DOHH2 (cell line): ENCODE data around the gene SRSF2.
"Not testable (repeated sequence)": the region's sequence is repeated elsewhere in the genome, so short reads cannot be mapped to it uniquely, and the experiment has no call there.

Experiments used
- H3F3A ChIP-seq: fragments of 200-600 bp; sonication (generic), shearing (Covaris generic); 2 replicates; pipeline ENCODE4 v1.6.0; 2016; ENCODE audit warnings: antibody characterized with exemption, mild to moderate bottlenecking; ENCODE audit not compliant: control insufficient read depth, insufficient read depth
- H3K27ac ChIP-seq: fragments of 200-600 bp; sonication (generic); 2 replicates; pipeline ENCODE4 v1.5.1; 2014; ENCODE audit warnings: low read depth, mild to moderate bottlenecking, low read length, moderate library complexity
- H3K27me3 ChIP-seq: fragments of 200-600 bp; sonication (generic); 2 replicates; pipeline ENCODE4 v1.6.1; 2014; ENCODE audit warnings: mild to moderate bottlenecking, low read length, mixed read lengths; ENCODE audit not compliant: control insufficient read depth
- H3K36me3 ChIP-seq: fragments of 200-600 bp; sonication (generic); 2 replicates; pipeline ENCODE4 v1.6.1; 2014; ENCODE audit warnings: mild to moderate bottlenecking, low read length, moderate library complexity, mixed read lengths; ENCODE audit not compliant: control insufficient read depth
- H3K4me1 ChIP-seq: fragments of 200-600 bp; sonication (generic); 2 replicates; pipeline ENCODE4 v1.6.1; 2014; ENCODE audit warnings: mild to moderate bottlenecking, low read length, mixed read lengths; ENCODE audit not compliant: control insufficient read depth
- H3K4me2 ChIP-seq: fragments of 200-600 bp; sonication (generic); 2 replicates; pipeline ENCODE4 v1.6.0; 2014; ENCODE audit warnings: mild to moderate bottlenecking, low read length, moderate library complexity
- H3K4me3 ChIP-seq: fragments of 200-600 bp; sonication (generic); 2 replicates; pipeline ENCODE4 v1.5.1; 2014; ENCODE audit warnings: mild to moderate bottlenecking, low read length, mixed read lengths
- H3K79me2 ChIP-seq: fragments of 200-600 bp; sonication (generic); 2 replicates; pipeline ENCODE4 v1.6.1; 2014; ENCODE audit warnings: mild to moderate bottlenecking, low read length, mixed read lengths; ENCODE audit not compliant: control insufficient read depth
- H3K9me2 ChIP-seq: fragments of 200-600 bp; sonication (generic); replicated peaks from 2 replicates; pipeline ENCODE4 v1.6.1; 2014; ENCODE audit warnings: mild to moderate bottlenecking, low read length, mixed read lengths; ENCODE audit not compliant: control insufficient read depth
- H3K9me3 ChIP-seq: fragments of 200-600 bp; sonication (generic); 2 replicates; pipeline ENCODE4 v1.6.1; 2014; ENCODE audit warnings: antibody characterized with exemption, low read length, mixed read lengths; ENCODE audit not compliant: control insufficient read depth, insufficient read depth
- H4K20me1 ChIP-seq: fragments of 200-600 bp; sonication (generic); 2 replicates; pipeline ENCODE4 v1.6.0; 2014; ENCODE audit warnings: low read depth, mild to moderate bottlenecking, antibody characterized with exemption, low read length, moderate library complexity; ENCODE audit not compliant: control insufficient read depth, insufficient read depth
- EZH2phosphoT487 ChIP-seq: fragments of 200-600 bp; sonication (generic); IDR thresholded peaks from 2 replicates; pipeline ENCODE4 v1.6.1; 2017; ENCODE audit warnings: borderline replicate concordance, mild to moderate bottlenecking, antibody characterized with exemption, low read length, moderate library complexity, mixed read lengths
- TF ChIP-seq, protein P1 (sequence below): fragments of 200-600 bp; sonication (generic); IDR thresholded peaks from one replicate; pipeline ENCODE4 v1.5.1; 2014; ENCODE audit warnings: antibody characterized with exemption, mild to moderate bottlenecking, low read depth, low read length; ENCODE audit not compliant: poor library complexity, severe bottlenecking

Gene SRSF2

DNA sequence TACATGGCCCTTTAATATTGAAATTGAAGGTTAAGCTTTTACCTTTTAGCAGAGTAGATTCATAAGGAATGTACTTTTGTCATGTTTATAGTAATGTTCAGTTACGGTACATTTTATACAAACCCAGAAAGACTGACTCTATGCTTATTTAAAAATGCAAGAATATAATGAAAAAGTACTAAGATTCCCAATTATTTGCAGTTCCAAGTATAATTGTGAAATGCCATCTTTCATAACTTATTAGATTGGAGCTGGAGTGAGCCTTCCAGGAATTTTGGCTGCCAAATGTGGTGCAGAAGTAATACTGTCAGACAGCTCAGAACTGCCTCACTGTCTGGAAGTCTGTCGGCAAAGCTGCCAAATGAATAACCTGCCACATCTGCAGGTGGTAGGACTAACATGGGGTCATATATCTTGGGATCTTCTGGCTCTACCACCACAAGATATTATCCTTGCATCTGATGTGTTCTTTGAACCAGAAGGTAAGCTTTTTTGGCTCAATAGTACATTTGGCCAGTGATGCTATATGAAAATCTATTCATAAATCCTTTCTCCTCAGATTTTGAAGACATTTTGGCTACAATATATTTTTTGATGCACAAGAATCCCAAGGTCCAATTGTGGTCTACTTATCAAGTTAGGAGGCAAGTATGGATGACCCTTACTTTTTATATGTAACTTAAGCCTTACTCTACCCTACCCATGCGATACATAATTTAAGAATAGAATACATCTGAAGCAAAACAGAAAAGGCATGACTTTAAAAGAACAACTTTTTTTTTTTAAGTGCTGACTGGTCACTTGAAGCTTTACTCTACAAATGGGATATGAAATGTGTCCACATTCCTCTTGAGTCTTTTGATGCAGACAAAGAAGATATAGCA is 4.2 kb downstream of the SRSF2 start:
- Histone ChIP-seq H3K4me3 (peak overlapping the region; percentile 89), H3K27me3 (no peaks in the 10 kb centered on the region), H3K27ac (peak overlapping the region; percentile 93), H4K20me1 (peaks cover 28% of the 10 kb centered on the region), H3K9me3 (no peaks in the 10 kb centered on the region), H3K4me1 (peaks cover 64% of the 10 kb centered on the region), H3K36me3 (peaks cover 84% of the 10 kb centered on the region), H3F3A (peaks cover 70% of the 10 kb centered on the region), H3K9me2 (no peaks in the 10 kb centered on the region), H3K79me2 (peaks cover 88% of the 10 kb centered on the region), H3K4me2 (peak overlapping the region; percentile 66)
- TF ChIP-seq EZH2phosphoT487 = no peak
- TF ChIP-seq, protein P1, sequence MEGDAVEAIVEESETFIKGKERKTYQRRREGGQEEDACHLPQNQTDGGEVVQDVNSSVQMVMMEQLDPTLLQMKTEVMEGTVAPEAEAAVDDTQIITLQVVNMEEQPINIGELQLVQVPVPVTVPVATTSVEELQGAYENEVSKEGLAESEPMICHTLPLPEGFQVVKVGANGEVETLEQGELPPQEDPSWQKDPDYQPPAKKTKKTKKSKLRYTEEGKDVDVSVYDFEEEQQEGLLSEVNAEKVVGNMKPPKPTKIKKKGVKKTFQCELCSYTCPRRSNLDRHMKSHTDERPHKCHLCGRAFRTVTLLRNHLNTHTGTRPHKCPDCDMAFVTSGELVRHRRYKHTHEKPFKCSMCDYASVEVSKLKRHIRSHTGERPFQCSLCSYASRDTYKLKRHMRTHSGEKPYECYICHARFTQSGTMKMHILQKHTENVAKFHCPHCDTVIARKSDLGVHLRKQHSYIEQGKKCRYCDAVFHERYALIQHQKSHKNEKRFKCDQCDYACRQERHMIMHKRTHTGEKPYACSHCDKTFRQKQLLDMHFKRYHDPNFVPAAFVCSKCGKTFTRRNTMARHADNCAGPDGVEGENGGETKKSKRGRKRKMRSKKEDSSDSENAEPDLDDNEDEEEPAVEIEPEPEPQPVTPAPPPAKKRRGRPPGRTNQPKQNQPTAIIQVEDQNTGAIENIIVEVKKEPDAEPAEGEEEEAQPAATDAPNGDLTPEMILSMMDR = no peak

DNA sequence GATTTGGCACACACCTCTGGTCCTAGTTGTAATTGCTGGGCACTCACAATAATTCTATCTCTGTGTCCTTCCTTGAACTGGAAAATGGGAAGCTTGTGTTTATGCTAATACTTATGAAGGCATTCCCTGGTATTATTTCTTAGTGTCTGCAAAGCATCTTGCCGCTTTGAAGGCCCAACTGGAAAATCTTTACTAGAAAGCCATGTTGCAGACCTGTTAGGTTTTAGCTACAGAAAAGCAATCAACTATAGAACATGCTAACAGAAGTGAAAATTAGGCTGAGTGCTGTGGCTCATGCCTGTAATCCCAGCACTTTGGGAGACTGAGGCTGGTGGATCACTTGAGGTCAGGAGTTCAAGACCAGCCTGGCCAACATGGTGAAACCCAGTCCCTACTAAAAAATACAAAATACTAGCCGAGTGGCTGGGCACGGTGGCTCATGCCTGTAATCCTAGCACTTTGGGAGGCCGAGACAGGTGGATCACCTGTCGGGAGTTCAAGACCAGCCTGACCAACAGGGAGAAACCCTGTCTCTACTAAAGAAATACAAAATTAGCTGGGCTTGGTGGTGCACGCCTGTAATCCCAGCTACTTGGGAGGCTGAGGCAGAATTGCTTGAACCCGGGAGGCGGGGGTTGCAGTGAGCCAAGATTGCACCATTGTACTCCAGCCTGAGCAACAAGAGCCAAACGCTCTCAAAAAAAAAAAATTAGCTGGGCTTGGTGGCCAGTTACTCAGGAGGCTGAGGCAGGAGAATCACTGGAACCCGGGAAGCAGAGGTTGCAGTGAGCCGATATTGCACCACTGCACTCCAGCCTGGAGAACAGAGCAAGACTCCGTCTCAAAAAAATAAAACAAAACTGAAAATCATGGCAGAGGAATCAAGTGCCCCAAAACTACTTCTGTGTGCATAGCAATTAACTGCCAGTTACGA is 5.1 kb downstream of the SRSF2 start:
- Histone ChIP-seq H3K4me2 (peak overlapping the region; percentile 66), H4K20me1 (peaks cover 28% of the 10 kb centered on the region), H3F3A (peaks cover 75% of the 10 kb centered on the region), H3K79me2 (peaks cover 95% of the 10 kb centered on the region), H3K36me3 (peaks cover 92% of the 10 kb centered on the region), H3K4me3 (peak overlapping the region; percentile 89; the same call in 1 of the 2 replicates), H3K4me1 (peaks cover 68% of the 10 kb centered on the region), H3K27ac (peak overlapping the region; percentile 30)
- not testable (repeated sequence) for H3K9me2 ChIP-seq, H3K27me3 ChIP-seq, H3K9me3 ChIP-seq

DNA sequence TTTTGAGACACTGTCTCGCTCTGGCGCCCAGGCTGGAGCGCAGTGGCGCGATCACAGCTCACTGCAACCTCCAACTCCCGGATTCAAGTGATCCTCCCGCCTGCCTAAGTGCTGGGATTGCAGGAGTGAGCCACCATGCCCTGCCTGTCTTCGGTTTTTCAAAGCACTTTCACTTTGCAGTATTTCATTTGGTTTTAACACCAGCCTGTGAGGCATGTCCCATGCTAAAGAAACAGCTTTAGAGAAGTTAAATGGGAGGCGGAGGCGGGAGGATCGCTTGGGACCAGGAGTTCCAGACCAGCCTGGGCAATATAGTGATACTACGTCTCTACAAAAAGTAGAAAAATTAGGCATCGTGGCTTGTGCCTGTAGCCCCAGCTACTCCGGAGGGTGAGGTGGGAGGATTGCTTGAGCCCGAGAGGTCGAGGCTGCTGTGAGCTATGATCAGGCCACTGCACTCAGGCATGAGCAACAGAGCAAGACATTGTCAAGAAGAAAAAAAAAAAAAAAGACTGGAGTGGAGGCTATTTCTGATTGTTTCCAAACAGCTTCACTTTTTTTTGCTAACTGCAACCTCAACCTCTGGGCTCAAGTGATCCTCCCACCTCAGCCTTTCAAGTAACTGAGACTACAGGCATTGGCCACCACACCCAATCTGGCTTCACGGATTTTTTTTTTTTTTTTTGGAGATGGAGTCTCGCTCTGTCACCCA is 9.2 kb downstream of the SRSF2 start:
- peak overlapping the region; percentile 95 for H3K4me2 ChIP-seq
- peak overlapping the region; percentile 93 for H3K27ac ChIP-seq
- peaks cover 3% of the 10 kb centered on the region; the same call in 1 of the 2 replicates for H4K20me1 ChIP-seq
- no peaks in the 10 kb centered on the region for H3K9me3 ChIP-seq
- H3K4me3 ChIP-seq = peak overlapping the region; percentile 84
- TF ChIP-seq, protein P1 = no peak
- TF ChIP-seq EZH2phosphoT487 = no peak
- no peaks in the 10 kb centered on the region for H3K9me2 ChIP-seq
- H3K27me3 ChIP-seq = no peaks in the 10 kb centered on the region
- H3K79me2 ChIP-seq = peaks cover 89% of the 10 kb centered on the region
- H3K4me1 ChIP-seq = peaks cover 59% of the 10 kb centered on the region
- peaks cover 37% of the 10 kb centered on the region for H3F3A ChIP-seq
- peaks cover 80% of the 10 kb centered on the region for H3K36me3 ChIP-seq
